Measurements from ENCODE around the gene MIOX.

The MIOX gene

DNA sequence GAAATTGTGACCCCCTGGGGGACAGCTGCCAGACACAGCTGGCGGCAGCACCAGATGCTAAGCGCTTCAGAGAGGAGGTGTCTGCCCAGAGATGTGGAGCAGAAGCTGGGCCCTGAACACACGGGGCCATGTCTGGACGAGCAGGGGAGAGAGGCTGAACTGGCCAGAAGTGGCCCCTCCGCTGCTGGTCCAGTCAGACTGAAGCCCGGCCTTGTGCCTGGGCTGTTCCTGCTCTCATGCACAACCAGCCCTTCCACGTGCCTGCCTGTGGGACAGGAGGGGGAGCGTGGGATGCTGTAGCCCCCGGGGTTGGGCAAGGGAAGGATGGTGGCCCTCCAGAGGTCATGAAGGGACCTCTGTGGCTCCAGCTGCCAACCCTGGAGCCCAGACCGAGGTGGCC is 3.6 kb upstream of the MIOX start:
- H3K4me3 ChIP-seq (ENCODE audit: low read depth in 1 of 2, low read length in 2 of 2), result no peak overlapping the region
- H3K27ac ChIP-seq (ENCODE audit: low read depth, low read length), result no peak overlapping the region
- peaks cover 26 to 41% of the 10 kb centered on the region in 2 donors for H3K4me1 ChIP-seq (ENCODE audit: control insufficient read depth in 1 of 2, insufficient read depth in 2 of 2, low read length in 2 of 2)
- H3K9me3 ChIP-seq (ENCODE audit: control insufficient read depth in 1 of 2, low read length in 2 of 2), result no peaks in the 10 kb centered on the region
- H3K27me3 ChIP-seq (ENCODE audit: control insufficient read depth in 1 of 2, insufficient read depth in 2 of 2, low read length in 2 of 2), result peaks cover 5 to 9% of the 10 kb centered on the region in 2 donors
- no peaks in the 10 kb centered on the region for H3K36me3 ChIP-seq (ENCODE audit: control insufficient read depth in 1 of 2, insufficient read depth in 2 of 2, low read length in 2 of 2)
- no peak overlapping the region for H3K9ac ChIP-seq (ENCODE audit: low read depth in 1 of 2, low read length in 2 of 2)

DNA sequence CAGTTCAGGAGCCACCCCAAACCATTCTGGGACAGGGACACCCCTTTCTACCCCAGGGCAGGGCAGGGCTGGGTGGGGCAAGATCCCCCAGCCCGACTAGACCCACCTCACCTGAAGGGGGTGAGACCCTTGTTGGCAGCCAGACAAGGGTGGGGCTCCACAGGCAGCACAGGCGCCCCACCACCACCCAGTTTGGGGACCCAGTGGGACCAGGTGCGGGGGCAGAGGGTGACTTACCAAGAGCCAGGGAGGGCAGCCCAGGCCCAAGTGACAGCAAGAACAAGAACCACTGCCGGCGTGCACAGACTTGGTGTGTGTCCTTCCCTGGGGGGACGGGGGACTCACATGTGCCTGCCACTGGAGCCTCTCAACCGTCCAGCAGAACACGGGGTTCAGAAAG is 3.1 kb upstream of the MIOX start:
- H3K4me3 ChIP-seq (ENCODE audit: low read depth in 1 of 2, low read length in 2 of 2), result peak overlapping the region; percentile 4 to 40
- no peak overlapping the region for H3K9ac ChIP-seq (ENCODE audit: low read depth in 1 of 2, low read length in 2 of 2)

DNA sequence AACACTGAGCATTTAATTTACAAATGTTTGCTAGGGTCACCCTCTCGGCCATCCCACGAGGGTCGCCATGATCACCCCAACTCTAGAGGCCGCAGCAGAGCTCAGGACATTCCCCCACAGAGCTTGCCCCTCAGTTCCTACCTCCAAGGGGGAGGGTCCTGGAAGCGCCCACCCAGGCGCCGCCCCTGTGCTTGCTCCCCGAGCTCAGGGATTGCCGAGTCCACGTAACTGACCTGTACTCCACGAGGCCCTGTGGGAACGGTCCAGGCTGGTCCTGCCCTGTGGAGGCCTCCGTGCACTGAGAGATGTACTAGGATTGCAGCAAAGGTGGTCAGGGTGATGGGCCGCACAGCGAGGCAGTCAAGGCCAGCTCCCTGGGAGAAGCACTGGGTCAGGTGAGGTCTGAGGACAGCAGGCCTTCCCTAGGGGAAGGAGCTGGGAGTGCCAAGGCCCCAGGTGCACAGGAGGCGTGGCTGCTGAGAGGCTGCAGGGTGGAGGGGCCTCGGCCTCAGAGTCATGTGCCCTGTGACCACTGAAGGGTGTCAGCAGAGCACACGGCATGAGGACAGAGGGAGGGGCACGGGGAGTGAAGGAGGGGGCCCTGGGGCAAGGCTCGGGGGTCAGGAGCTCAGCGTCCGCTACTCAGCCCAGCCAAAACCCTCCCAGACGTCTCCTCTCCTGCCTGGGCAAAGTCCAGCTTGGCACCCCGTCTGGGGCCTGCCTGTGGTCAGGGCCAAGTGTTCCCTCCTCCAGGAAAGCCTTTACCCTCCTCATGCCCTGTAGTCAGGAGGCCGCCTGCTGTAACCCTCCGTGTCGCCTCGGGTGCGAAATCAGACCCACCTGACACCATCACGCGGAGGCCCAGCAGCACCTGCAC is 2.4 kb upstream of the MIOX start:
- H3K9me3 ChIP-seq (ENCODE audit: control insufficient read depth in 1 of 2, low read length in 2 of 2), result no peaks in the 10 kb centered on the region
- no peaks in the 10 kb centered on the region for H3K36me3 ChIP-seq (ENCODE audit: control insufficient read depth in 1 of 2, insufficient read depth in 2 of 2, low read length in 2 of 2)
- H3K27ac ChIP-seq (ENCODE audit: low read depth, low read length), result no peak overlapping the region
- H3K4me1 ChIP-seq (ENCODE audit: control insufficient read depth in 1 of 2, insufficient read depth in 2 of 2, low read length in 2 of 2), result peaks cover 26 to 41% of the 10 kb centered on the region in 2 donors
- H3K27me3 ChIP-seq (ENCODE audit: control insufficient read depth in 1 of 2, insufficient read depth in 2 of 2, low read length in 2 of 2), result peaks cover 5 to 9% of the 10 kb centered on the region in 2 donors
- H3K9ac ChIP-seq (ENCODE audit: low read depth in 1 of 2, low read length in 2 of 2), result no peak overlapping the region
- peak overlapping the region; percentile 4 to 40 for H3K4me3 ChIP-seq (ENCODE audit: low read depth in 1 of 2, low read length in 2 of 2)

More for the DNA sequence above, 3.1 kb upstream of the MIOX start:
- H3K9me3 ChIP-seq (ENCODE audit: control insufficient read depth in 1 of 2, low read length in 2 of 2), result no peaks in the 10 kb centered on the region
- H3K27ac ChIP-seq (ENCODE audit: low read depth, low read length), result no peak overlapping the region
- H3K27me3 ChIP-seq (ENCODE audit: control insufficient read depth in 1 of 2, insufficient read depth in 2 of 2, low read length in 2 of 2), result peaks cover 5 to 9% of the 10 kb centered on the region in 2 donors
- H3K4me1 ChIP-seq (ENCODE audit: control insufficient read depth in 1 of 2, insufficient read depth in 2 of 2, low read length in 2 of 2), result peaks cover 26 to 41% of the 10 kb centered on the region in 2 donors
- no peaks in the 10 kb centered on the region for H3K36me3 ChIP-seq (ENCODE audit: control insufficient read depth in 1 of 2, insufficient read depth in 2 of 2, low read length in 2 of 2)

DNA sequence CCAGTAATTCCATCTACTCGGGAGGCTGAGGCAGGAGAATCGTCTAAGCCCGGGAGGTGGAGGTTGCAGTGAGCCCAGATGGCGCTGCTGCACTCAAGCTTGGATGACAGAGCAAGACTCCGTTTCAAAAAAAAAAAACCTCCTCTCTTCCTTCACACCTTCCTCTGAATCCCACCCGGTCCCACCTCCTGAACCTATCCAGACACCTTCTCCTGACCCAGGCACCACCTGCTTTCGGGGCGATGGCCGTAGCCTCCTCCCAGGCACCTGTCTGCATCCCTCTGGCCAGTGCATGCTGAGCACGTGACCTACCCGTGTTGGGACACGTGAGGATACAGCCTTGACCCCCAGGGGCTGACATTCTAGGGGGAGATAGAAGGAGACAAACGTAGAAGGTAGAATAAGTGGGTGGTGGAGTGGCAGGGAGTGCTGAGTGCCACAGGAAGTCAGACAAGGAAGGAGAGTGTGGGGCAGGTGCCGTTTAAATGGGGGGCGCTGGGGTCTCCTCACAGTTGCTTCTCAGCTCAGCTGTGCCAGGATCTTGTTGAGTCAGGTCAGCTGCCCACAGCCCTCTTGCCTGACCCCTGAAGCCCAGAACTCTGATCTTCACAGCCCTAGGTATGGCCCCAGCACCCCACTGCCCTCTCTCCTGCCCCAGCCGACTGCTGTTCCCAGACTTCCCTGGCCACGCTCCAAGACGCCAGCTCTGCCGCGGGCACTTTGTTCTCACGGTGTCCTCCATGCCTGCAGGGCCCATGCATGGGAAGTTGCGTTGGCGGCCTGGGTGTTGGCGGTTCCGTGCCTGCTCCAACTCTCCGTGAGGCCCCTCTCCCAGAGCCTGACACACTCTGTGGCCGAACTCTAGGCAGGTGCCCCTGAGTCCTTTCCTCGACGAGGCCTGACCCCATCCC is 1.2 kb upstream of the MIOX start:
- Histone ChIP-seq H3K9ac (ENCODE audit: low read depth in 1 of 2, low read length in 2 of 2) (peak overlapping the region in 1 of 2 donors; percentile 18), H3K27ac (ENCODE audit: low read depth, low read length) (no peak overlapping the region), H3K36me3 (ENCODE audit: control insufficient read depth in 1 of 2, insufficient read depth in 2 of 2, low read length in 2 of 2) (no peaks in the 10 kb centered on the region), H3K27me3 (ENCODE audit: control insufficient read depth in 1 of 2, insufficient read depth in 2 of 2, low read length in 2 of 2) (peaks cover 5 to 6% of the 10 kb centered on the region in 2 donors), H3K9me3 (ENCODE audit: control insufficient read depth in 1 of 2, low read length in 2 of 2) (no peaks in the 10 kb centered on the region), H3K4me1 (ENCODE audit: control insufficient read depth in 1 of 2, insufficient read depth in 2 of 2, low read length in 2 of 2) (peaks cover 26 to 41% of the 10 kb centered on the region in 2 donors), H3K4me3 (ENCODE audit: low read depth in 1 of 2, low read length in 2 of 2) (no peak overlapping the region)

DNA sequence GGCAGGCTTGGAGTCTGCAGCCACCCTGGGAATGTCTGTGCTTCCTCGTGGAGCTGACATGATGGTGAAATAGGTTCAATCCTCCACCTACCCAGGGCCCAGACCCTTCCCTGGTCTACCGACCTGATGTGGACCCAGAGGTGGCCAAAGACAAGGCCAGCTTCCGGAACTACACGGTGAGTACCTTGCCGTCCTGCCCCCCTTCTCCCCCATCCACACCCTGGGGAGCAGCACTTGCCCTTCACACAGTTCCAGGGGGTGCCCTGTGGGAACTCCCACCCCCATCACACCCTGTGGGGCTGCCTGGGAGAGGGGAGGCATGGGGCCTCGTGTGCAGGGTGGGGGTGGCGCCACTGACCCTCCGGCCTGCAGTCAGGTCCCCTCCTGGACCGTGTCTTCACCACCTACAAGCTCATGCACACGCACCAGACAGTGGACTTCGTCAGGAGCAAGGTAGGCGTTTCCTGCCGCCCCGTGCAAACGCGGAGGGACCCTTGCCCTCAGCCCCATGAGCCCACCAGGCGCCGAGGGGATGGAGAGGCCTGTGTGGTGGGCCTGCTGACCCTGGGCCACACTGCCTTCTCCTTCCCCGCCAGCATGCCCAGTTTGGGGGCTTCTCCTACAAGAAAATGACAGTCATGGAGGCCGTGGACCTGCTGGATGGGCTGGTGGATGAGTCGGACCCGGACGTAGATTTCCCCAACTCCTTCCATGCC is 789 bp downstream of the MIOX start:
- no peak overlapping the region for H3K9ac ChIP-seq (ENCODE audit: low read depth in 1 of 2, low read length in 2 of 2)
- H3K27me3 ChIP-seq (ENCODE audit: control insufficient read depth in 1 of 2, insufficient read depth in 2 of 2, low read length in 2 of 2), result peaks cover 0 to 5% of the 10 kb centered on the region in 2 donors
- no peaks in the 10 kb centered on the region for H3K36me3 ChIP-seq (ENCODE audit: control insufficient read depth in 1 of 2, insufficient read depth in 2 of 2, low read length in 2 of 2)
- no peak overlapping the region for H3K27ac ChIP-seq (ENCODE audit: low read depth, low read length)
- H3K4me3 ChIP-seq (ENCODE audit: low read depth in 1 of 2, low read length in 2 of 2), result no peak overlapping the region
- H3K9me3 ChIP-seq (ENCODE audit: control insufficient read depth in 1 of 2, low read length in 2 of 2), result no peaks in the 10 kb centered on the region
- H3K4me1 ChIP-seq (ENCODE audit: control insufficient read depth in 1 of 2, insufficient read depth in 2 of 2, low read length in 2 of 2), result peaks cover 20 to 34% of the 10 kb centered on the region in 2 donors

DNA sequence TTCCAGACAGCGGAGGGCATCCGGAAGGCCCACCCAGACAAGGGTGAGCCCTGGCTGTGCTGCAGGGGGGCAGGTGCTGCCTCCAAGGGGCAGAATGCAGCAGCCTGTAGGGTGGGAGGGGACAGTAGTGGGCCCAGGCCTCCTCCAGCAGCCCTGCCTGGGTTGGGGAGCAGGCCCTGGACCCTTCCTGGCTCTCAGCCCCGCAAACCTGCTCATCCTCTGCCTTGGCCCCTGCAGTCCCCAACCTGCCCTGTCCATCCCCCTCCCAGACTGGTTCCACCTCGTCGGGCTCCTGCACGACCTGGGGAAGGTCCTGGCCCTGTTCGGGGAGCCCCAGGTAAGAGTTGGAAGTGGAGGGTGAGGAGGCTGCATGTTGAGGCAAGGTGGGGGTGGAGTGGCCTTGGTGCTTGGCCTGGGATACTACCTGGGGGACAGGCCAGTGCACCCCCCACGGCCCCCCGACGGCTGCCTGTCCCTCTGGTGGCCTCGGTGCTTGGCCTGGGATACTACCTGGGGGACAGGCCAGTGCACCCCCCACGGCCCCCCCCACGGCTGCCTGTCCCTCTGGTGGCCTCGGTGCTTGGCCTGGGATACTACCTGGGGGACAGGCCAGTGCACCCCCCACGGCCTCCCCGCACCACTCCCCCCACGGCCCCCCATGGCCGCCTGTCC is 1.5 kb downstream of the MIOX start:
- H3K27me3 ChIP-seq (ENCODE audit: control insufficient read depth in 1 of 2, insufficient read depth in 2 of 2, low read length in 2 of 2), result peaks cover 0 to under 1% of the 10 kb centered on the region in 2 donors
- H3K9ac ChIP-seq (ENCODE audit: low read depth in 1 of 2, low read length in 2 of 2), result no peak overlapping the region
- no peaks in the 10 kb centered on the region for H3K36me3 ChIP-seq (ENCODE audit: control insufficient read depth in 1 of 2, insufficient read depth in 2 of 2, low read length in 2 of 2)
- no peak overlapping the region for H3K4me3 ChIP-seq (ENCODE audit: low read depth in 1 of 2, low read length in 2 of 2)
- no peak overlapping the region for H3K27ac ChIP-seq (ENCODE audit: low read depth, low read length)
- no peaks in the 10 kb centered on the region for H3K9me3 ChIP-seq (ENCODE audit: control insufficient read depth in 1 of 2, low read length in 2 of 2)
- H3K4me1 ChIP-seq (ENCODE audit: control insufficient read depth in 1 of 2, insufficient read depth in 2 of 2, low read length in 2 of 2), result peaks cover 20 to 27% of the 10 kb centered on the region in 2 donors

DNA sequence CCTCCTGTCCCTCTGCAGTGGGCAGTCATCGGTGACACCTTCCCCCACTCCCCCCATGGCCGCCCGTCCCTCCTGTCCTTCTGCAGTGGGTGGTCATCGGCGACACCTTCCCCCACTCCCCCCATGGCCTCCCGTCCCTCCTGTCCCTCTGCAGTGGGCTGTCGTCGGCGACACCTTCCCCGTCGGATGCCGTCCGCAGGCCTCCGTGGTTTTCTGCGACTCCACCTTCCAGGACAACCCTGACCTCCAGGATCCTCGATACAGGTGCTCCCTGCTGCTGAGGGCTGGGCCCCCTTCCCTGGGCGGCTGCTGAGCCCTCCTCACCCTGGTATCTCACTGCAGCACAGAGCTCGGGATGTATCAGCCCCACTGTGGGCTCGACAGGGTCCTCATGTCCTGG is 2.2 kb downstream of the MIOX start:
- no peaks in the 10 kb centered on the region for H3K9me3 ChIP-seq (ENCODE audit: control insufficient read depth in 1 of 2, low read length in 2 of 2)
- no peak overlapping the region for H3K9ac ChIP-seq (ENCODE audit: low read depth in 1 of 2, low read length in 2 of 2)
- no peaks in the 10 kb centered on the region for H3K27me3 ChIP-seq (ENCODE audit: control insufficient read depth in 1 of 2, insufficient read depth in 2 of 2, low read length in 2 of 2)
- peaks cover 18 to 20% of the 10 kb centered on the region in 2 donors for H3K4me1 ChIP-seq (ENCODE audit: control insufficient read depth in 1 of 2, insufficient read depth in 2 of 2, low read length in 2 of 2)
- H3K4me3 ChIP-seq (ENCODE audit: low read depth in 1 of 2, low read length in 2 of 2), result no peak overlapping the region
- no peak overlapping the region for H3K27ac ChIP-seq (ENCODE audit: low read depth, low read length)
- H3K36me3 ChIP-seq (ENCODE audit: control insufficient read depth in 1 of 2, insufficient read depth in 2 of 2, low read length in 2 of 2), result no peaks in the 10 kb centered on the region

DNA sequence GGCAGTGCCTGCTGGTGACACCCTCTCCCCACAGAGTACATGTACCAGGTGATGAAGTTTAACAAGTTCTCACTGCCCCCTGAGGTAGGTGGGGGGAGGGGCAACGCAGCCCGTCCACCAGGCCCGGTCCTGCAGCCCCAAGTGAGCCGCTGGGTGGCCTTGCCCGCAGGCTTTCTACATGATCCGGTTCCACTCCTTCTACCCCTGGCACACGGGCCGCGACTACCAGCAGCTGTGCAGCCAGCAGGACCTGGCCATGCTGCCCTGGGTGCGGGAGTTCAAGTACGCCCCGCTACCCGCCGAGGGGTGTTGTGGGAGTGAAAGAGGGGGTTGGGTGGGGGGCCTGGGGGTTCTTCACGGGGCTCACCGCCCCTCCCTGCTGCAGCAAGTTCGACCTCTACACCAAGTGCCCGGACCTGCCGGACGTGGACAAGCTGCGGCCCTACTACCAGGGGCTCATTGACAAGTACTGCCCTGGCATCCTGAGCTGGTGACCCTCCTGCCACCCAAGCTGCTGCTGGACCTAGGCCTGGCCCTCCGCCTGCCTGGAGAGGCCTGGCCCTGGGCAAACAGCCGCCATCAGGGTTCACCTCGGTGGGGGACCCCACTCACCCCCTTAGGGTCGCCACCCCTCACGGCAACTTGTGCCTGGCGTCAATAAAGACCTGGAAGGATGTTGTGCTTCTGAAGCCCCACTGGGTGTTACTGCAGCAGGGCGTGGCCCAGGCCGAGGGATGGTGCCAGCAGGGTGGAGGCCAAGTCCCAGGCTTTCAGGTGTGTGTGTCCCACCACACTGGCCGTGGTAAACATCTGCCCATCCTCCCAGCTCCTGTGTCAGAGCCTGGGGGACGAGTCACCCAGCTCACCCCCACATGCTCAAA is 2.9 kb downstream of the MIOX start:
- Histone ChIP-seq H3K27me3 (ENCODE audit: control insufficient read depth in 1 of 2, insufficient read depth in 2 of 2, low read length in 2 of 2) (no peaks in the 10 kb centered on the region), H3K9ac (ENCODE audit: low read depth in 1 of 2, low read length in 2 of 2) (no peak overlapping the region), H3K27ac (ENCODE audit: low read depth, low read length) (no peak overlapping the region), H3K36me3 (ENCODE audit: control insufficient read depth in 1 of 2, insufficient read depth in 2 of 2, low read length in 2 of 2) (no peaks in the 10 kb centered on the region), H3K9me3 (ENCODE audit: control insufficient read depth in 1 of 2, low read length in 2 of 2) (no peaks in the 10 kb centered on the region), H3K4me3 (ENCODE audit: low read depth in 1 of 2, low read length in 2 of 2) (no peak overlapping the region), H3K4me1 (ENCODE audit: control insufficient read depth in 1 of 2, insufficient read depth in 2 of 2, low read length in 2 of 2) (peaks cover 11 to 13% of the 10 kb centered on the region in 2 donors)
